HG03045 (cell line): ENCODE data around the gene NRCAM.

ENCODE experiments used
- ATAC-seq: cut with Tn5 transposase; IDR thresholded peaks from one replicate; pipeline ENCODE4 v1.9.1; 2021; ENCODE audit warnings: mild to moderate bottlenecking, moderate library complexity; ENCODE audit not compliant: unreplicated experiment

NRCAM gene

GRCh38 chr7:108225531-108226181 lies 230.6 kb downstream of the NRCAM start:
- ATAC-seq = no peak

- no peak for ATAC-seq
Measured at GRCh38 chr7:108224387-108224786, 231.8 kb downstream of the NRCAM start.

- no peak for ATAC-seq
Measured at GRCh38 chr7:108222236-108222892, 233.9 kb downstream of the NRCAM start.

- ATAC-seq = peak; percentile 76
Measured at GRCh38 chr7:108211382-108212201, 244.6 kb downstream of the NRCAM start.

GRCh38 chr7:108210796-108211195 lies 245.4 kb downstream of the NRCAM start:
- no peak for ATAC-seq

GRCh38 chr7:108205311-108205710 lies 250.9 kb downstream of the NRCAM start:
- ATAC-seq = no peak

- ATAC-seq = no peak
Measured at GRCh38 chr7:108204281-108204796, 251.9 kb downstream of the NRCAM start.

GRCh38 chr7:108203537-108203936 lies 252.7 kb downstream of the NRCAM start:
- no peak for ATAC-seq

GRCh38 chr7:108202743-108203142 lies 253.5 kb downstream of the NRCAM start:
- no peak for ATAC-seq

GRCh38 chr7:108201766-108202165 lies 254.5 kb downstream of the NRCAM start:
- no peak for ATAC-seq

- ATAC-seq = no peak
Measured at GRCh38 chr7:108200326-108200725, 255.9 kb downstream of the NRCAM start.

GRCh38 chr7:108197371-108198091 lies 258.7 kb downstream of the NRCAM start:
- no peak for ATAC-seq

- ATAC-seq = no peak
Measured at GRCh38 chr7:108196004-108196403, 260.2 kb downstream of the NRCAM start.

- no peak for ATAC-seq
Measured at GRCh38 chr7:108193594-108194498, 262.4 kb downstream of the NRCAM start.

- ATAC-seq = no peak
Measured at GRCh38 chr7:108190891-108191290, 265.3 kb downstream of the NRCAM start.

GRCh38 chr7:108189733-108190388 lies 266.4 kb downstream of the NRCAM start:
- no peak for ATAC-seq

- no peak for ATAC-seq
Measured at GRCh38 chr7:108188724-108189123, 267.5 kb downstream of the NRCAM start.

- ATAC-seq = no peak
Measured at GRCh38 chr7:108181073-108181985, 274.9 kb downstream of the NRCAM start.
